ACC112 (cell line): ENCODE measurements around the gene IL10RA.

Experiments used
- H2AFZ ChIP-seq: fragments of 200-600 bp; sonication (generic); one replicate; pipeline ENCODE4 v1.6.0; 2017; ENCODE audit warnings: antibody characterized with exemption, low read length; ENCODE audit not compliant: unreplicated experiment
- H3K27ac ChIP-seq: fragments of 200-600 bp; sonication (generic); 2 replicates; pipeline ENCODE4 v1.5.1; 2014; ENCODE audit warnings: low read depth, mild to moderate bottlenecking, antibody characterized with exemption, low read length, moderate library complexity
- H3K27me3 ChIP-seq: fragments of 200-600 bp; sonication (generic); 2 replicates; pipeline ENCODE4 v1.6.1; 2014; ENCODE audit warnings: mild to moderate bottlenecking, antibody characterized with exemption, low read length, moderate library complexity, mixed read lengths; ENCODE audit not compliant: insufficient read depth
- H3K36me3 ChIP-seq: fragments of 200-600 bp; sonication (generic); 2 replicates; pipeline ENCODE4 v1.6.1; 2016; ENCODE audit warnings: mild to moderate bottlenecking, antibody characterized with exemption, low read length, moderate library complexity, mixed read lengths; ENCODE audit not compliant: insufficient read depth
- H3K4me1 ChIP-seq: fragments of 200-600 bp; sonication (generic); one replicate; pipeline ENCODE4 v1.6.1; 2016; ENCODE audit warnings: low read length, mixed read lengths; ENCODE audit not compliant: insufficient read depth, unreplicated experiment, control insufficient read depth
- H3K4me3 ChIP-seq: fragments of 200-600 bp; sonication (generic); 2 replicates; pipeline ENCODE4 v1.5.1; 2014; ENCODE audit warnings: mild to moderate bottlenecking, low read depth, low read length
- H3K79me2 ChIP-seq: fragments of 200-600 bp; sonication (generic); one replicate; pipeline ENCODE4 v1.6.0; 2016; ENCODE audit warnings: low read length; ENCODE audit not compliant: control insufficient read depth, unreplicated experiment, insufficient read depth

IL10RA gene

DNA sequence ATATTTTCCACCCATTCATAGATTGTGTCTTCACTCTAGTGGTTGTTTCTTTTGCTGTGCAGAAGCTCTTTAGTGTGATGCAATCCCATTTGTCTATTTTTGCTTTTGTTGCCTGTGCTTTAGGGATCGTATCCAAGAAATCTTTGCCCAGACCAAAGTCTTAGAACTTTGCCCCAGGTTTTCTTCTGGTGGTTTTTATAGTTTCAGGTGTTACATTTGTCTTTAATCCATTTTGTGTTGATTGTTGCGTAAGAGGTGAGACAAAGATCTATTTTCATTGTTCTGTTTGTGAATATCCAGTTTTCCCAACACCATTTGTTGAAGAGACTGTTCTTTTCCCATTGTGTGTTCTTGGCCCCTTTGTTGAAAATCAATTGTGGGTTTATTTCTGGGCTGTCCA is 6.4 kb downstream of the IL10RA start:
- Histone ChIP-seq H3K36me3 (no peaks in the 10 kb centered on the region), H3K27me3 (peaks cover 28% of the 10 kb centered on the region), H3K4me1 (no peaks in the 10 kb centered on the region), H2AFZ (no peak overlapping the region), H3K27ac (no peak overlapping the region), H3K79me2 (no peaks in the 10 kb centered on the region), H3K4me3 (no peak overlapping the region)

DNA sequence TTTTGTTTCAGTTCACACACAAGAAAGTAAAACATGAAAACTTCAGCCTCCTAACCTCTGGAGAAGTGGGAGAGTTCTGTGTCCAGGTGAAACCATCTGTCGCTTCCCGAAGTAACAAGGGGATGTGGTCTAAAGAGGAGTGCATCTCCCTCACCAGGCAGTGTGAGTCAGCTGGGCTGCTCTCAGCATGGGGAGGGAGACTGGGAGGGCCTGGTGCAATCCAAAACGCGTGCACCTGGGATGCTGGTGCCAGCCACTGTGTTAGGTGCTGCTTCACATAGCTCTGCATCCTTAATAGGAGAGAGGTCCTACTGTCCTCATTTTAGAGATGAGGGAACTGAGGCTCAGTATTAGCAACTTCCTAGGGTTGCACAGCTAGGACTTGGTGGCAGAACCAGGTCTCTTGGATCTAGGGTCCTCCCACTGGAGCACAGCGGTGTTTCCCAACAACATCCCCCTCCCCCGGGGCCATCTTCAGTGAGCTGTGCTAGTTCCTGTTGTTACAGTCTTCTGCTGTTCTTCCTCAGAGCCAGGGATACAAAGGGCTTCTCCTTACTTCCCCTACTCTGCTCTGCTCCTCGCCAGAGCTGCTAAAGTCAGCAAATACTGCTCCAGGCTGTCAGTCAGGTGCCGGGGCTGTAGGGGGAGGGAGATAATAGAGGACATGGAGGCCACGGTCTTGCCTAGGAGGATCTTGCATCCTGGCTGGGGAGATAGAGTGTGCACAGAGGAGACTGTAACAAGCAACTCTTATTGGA is 8.0 kb downstream of the IL10RA start:
- H3K4me3 ChIP-seq: no peak overlapping the region
- H3K79me2 ChIP-seq: no peaks in the 10 kb centered on the region
- H3K4me1 ChIP-seq: no peaks in the 10 kb centered on the region
- H2AFZ ChIP-seq: no peak overlapping the region
- no peak overlapping the region for H3K27ac ChIP-seq
- H3K36me3 ChIP-seq: no peaks in the 10 kb centered on the region
- H3K27me3 ChIP-seq: peaks cover 16% of the 10 kb centered on the region; the same call in 1 of the 2 replicates

DNA sequence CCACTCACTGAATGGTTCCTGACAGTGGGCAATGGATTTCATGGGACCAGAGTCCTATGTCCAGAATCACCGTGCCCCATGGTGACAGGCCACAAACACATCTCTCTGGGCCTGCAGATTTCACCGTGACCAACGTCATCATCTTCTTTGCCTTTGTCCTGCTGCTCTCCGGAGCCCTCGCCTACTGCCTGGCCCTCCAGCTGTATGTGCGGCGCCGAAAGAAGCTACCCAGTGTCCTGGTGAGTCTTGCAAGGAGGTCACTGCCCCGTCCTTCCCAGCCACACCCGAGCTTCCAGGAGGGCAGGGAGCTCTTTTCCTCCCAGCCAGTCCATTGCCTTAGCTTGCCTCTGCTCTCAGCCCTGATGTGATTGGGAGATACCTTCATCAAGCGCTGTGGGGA is 9.3 kb downstream of the IL10RA start:
- Histone ChIP-seq H3K4me1 (no peaks in the 10 kb centered on the region), H3K36me3 (no peaks in the 10 kb centered on the region), H3K4me3 (no peak overlapping the region), H3K79me2 (no peaks in the 10 kb centered on the region), H3K27ac (no peak overlapping the region), H3K27me3 (peaks cover 16% of the 10 kb centered on the region; the same call in 1 of the 2 replicates), H2AFZ (no peak overlapping the region)

DNA sequence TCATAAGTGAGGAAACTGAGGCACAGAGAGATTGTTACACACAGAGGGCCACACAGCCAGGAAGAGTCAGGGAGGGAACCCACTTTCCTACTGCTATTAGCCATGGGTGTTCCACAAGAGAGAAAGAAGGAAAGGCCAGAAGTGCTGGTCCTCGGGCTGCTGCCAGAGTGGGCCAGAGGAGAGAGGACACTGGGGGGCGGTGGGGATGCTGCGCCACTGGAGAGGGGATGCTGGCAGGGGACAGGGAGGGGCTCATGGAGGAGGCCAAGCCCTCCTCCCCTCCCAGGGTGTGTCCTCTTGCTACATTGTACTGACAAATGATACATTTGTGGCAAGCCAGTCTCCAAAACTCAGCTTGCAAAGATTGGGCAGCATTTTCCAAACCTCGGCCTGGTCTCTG is 9.9 kb downstream of the IL10RA start:
- no peak overlapping the region for H3K4me3 ChIP-seq
- H3K4me1 ChIP-seq: no peaks in the 10 kb centered on the region
- no peaks in the 10 kb centered on the region for H3K79me2 ChIP-seq
- H2AFZ ChIP-seq: no peak overlapping the region
- no peaks in the 10 kb centered on the region for H3K36me3 ChIP-seq
- H3K27ac ChIP-seq: no peak overlapping the region
- H3K27me3 ChIP-seq: peaks cover 16% of the 10 kb centered on the region; the same call in 1 of the 2 replicates

DNA sequence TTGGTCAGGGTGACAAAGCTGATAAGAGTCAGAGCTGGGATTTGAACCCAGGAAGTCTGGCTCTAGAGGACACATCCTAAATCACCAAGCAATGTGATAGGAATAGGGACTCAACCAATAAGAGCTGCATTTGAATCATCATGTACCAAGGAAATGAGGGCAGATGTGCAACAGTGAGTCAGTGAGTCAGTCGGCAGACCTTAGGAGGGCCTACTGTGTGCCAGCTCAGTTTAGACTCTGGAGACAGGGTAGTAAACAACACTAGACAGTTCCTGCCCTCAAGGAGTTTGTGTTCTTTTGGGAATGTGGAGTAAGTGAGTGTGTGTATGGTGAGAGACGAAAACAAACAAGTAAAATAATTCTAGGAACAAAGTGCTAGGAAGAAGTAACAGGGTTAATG is 11.2 kb downstream of the IL10RA start:
- H3K27me3 ChIP-seq: peaks cover 19% of the 10 kb centered on the region; the same call in 1 of the 2 replicates
- no peak overlapping the region for H3K27ac ChIP-seq

DNA sequence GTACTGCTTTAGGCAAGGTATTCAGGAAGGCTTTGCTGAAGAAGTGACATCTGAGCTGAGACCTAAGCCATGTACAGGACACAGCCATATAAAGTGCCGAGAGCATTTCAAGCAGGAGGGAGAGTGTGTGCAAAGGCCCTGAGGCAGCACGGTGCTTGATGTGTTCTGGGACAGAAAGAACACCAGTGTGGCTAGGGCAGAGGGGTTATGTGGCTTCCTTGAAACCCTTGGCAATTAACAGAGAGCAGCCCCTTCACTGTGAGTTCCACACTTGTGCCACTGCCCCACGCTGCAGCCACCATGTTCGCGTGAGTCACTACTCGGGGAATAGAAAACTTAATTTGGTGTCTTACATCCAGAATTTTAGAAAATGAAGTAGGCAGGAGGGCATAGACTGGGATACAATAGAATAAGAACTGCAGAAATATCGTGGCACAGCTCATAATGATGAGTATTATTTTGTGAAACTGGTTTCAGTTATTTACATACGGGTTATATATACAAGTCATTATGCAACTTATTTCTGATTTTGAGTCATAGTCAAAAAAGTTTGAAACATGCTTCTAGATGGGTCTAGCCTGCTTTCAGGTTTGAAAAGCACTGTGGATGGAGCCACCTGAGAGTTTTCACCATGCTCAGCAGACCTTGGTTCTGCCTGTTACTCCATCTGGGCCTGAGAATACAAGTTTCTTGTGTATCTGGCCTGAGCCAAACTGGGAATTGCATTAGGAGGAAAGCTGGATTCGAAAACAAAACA is 11.8 kb downstream of the IL10RA start:
- Histone ChIP-seq H3K79me2 (no peaks in the 10 kb centered on the region), H3K4me3 (no peak overlapping the region), H3K27ac (no peak overlapping the region), H2AFZ (no peak overlapping the region), H3K27me3 (peaks cover 16% of the 10 kb centered on the region; the same call in 1 of the 2 replicates), H3K4me1 (no peaks in the 10 kb centered on the region), H3K36me3 (no peaks in the 10 kb centered on the region)

More for the DNA sequence above, 11.2 kb downstream of the IL10RA start:
- H3K79me2 ChIP-seq: no peaks in the 10 kb centered on the region
- H3K4me1 ChIP-seq: no peaks in the 10 kb centered on the region
- no peak overlapping the region for H2AFZ ChIP-seq
- no peak overlapping the region for H3K4me3 ChIP-seq
- no peaks in the 10 kb centered on the region for H3K36me3 ChIP-seq

DNA sequence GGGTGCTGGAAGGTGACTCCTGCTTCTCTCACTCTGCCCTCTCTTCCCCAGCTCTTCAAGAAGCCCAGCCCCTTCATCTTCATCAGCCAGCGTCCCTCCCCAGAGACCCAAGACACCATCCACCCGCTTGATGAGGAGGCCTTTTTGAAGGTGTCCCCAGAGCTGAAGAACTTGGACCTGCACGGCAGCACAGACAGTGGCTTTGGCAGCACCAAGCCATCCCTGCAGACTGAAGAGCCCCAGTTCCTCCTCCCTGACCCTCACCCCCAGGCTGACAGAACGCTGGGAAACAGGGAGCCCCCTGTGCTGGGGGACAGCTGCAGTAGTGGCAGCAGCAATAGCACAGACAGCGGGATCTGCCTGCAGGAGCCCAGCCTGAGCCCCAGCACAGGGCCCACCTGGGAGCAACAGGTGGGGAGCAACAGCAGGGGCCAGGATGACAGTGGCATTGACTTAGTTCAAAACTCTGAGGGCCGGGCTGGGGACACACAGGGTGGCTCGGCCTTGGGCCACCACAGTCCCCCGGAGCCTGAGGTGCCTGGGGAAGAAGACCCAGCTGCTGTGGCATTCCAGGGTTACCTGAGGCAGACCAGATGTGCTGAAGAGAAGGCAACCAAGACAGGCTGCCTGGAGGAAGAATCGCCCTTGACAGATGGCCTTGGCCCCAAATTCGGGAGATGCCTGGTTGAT is 12.6 kb downstream of the IL10RA start:
- Histone ChIP-seq H2AFZ (no peak overlapping the region), H3K79me2 (no peaks in the 10 kb centered on the region), H3K36me3 (no peaks in the 10 kb centered on the region), H3K4me1 (no peaks in the 10 kb centered on the region), H3K4me3 (no peak overlapping the region), H3K27ac (no peak overlapping the region), H3K27me3 (peaks cover 18% of the 10 kb centered on the region; the same call in 1 of the 2 replicates)

DNA sequence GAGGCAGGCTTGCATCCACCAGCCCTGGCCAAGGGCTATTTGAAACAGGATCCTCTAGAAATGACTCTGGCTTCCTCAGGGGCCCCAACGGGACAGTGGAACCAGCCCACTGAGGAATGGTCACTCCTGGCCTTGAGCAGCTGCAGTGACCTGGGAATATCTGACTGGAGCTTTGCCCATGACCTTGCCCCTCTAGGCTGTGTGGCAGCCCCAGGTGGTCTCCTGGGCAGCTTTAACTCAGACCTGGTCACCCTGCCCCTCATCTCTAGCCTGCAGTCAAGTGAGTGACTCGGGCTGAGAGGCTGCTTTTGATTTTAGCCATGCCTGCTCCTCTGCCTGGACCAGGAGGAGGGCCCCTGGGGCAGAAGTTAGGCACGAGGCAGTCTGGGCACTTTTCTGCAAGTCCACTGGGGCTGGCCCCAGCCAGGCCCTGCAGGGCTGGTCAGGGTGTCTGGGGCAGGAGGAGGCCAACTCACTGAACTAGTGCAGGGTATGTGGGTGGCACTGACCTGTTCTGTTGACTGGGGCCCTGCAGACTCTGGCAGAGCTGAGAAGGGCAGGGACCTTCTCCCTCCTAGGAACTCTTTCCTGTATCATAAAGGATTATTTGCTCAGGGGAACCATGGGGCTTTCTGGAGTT is 13.3 kb downstream of the IL10RA start:
- no peaks in the 10 kb centered on the region for H3K4me1 ChIP-seq
- H3K27ac ChIP-seq: no peak overlapping the region
- no peaks in the 10 kb centered on the region for H3K36me3 ChIP-seq
- no peaks in the 10 kb centered on the region for H3K79me2 ChIP-seq
- peaks cover 12% of the 10 kb centered on the region; the same call in 1 of the 2 replicates for H3K27me3 ChIP-seq
- no peak overlapping the region for H2AFZ ChIP-seq
- H3K4me3 ChIP-seq: no peak overlapping the region

DNA sequence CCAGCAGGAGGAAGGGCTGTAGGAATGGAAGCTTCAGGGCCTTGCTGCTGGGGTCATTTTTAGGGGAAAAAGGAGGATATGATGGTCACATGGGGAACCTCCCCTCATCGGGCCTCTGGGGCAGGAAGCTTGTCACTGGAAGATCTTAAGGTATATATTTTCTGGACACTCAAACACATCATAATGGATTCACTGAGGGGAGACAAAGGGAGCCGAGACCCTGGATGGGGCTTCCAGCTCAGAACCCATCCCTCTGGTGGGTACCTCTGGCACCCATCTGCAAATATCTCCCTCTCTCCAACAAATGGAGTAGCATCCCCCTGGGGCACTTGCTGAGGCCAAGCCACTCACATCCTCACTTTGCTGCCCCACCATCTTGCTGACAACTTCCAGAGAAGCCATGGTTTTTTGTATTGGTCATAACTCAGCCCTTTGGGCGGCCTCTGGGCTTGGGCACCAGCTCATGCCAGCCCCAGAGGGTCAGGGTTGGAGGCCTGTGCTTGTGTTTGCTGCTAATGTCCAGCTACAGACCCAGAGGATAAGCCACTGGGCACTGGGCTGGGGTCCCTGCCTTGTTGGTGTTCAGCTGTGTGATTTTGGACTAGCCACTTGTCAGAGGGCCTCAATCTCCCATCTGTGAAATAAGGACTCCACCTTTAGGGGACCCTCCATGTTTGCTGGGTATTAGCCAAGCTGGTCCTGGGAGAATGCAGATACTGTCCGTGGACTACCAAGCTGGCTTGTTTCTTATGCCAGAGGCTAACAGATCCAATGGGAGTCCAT is 14.1 kb downstream of the IL10RA start:
- Histone ChIP-seq H3K36me3 (no peaks in the 10 kb centered on the region), H3K4me1 (no peaks in the 10 kb centered on the region), H2AFZ (no peak overlapping the region), H3K27me3 (peaks cover 10% of the 10 kb centered on the region; the same call in 1 of the 2 replicates), H3K27ac (no peak overlapping the region), H3K4me3 (no peak overlapping the region), H3K79me2 (no peaks in the 10 kb centered on the region)

DNA sequence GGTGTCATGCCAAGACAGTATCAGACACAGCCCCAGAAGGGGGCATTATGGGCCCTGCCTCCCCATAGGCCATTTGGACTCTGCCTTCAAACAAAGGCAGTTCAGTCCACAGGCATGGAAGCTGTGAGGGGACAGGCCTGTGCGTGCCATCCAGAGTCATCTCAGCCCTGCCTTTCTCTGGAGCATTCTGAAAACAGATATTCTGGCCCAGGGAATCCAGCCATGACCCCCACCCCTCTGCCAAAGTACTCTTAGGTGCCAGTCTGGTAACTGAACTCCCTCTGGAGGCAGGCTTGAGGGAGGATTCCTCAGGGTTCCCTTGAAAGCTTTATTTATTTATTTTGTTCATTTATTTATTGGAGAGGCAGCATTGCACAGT is 14.6 kb downstream of the IL10RA start:
- Histone ChIP-seq H2AFZ (no peak overlapping the region), H3K27me3 (peaks cover 10% of the 10 kb centered on the region; the same call in 1 of the 2 replicates), H3K79me2 (no peaks in the 10 kb centered on the region), H3K27ac (no peak overlapping the region), H3K36me3 (no peaks in the 10 kb centered on the region), H3K4me3 (no peak overlapping the region), H3K4me1 (no peaks in the 10 kb centered on the region)
